Stimulated activated CD8-positive, alpha-beta memory T cell treated with anti-CD3 and anti-CD28 coated beads, Interleukin-4, amount 100 ng/mL, for 1 hour (primary cell): ENCODE results near the gene IQGAP3.
"Not testable (repeated sequence)": the region's sequence is repeated elsewhere in the genome, so short reads cannot be mapped to it uniquely, and the experiment has no call there.

Source experiments
- DNase-seq, 2 donors: peaks; one replicate each; pipeline ENCODE4 v3.0.0-alpha.2; 2020; ENCODE audit warnings: low read depth in 2 of 2, low spot score in 1 of 2

The IQGAP3 gene

DNA sequence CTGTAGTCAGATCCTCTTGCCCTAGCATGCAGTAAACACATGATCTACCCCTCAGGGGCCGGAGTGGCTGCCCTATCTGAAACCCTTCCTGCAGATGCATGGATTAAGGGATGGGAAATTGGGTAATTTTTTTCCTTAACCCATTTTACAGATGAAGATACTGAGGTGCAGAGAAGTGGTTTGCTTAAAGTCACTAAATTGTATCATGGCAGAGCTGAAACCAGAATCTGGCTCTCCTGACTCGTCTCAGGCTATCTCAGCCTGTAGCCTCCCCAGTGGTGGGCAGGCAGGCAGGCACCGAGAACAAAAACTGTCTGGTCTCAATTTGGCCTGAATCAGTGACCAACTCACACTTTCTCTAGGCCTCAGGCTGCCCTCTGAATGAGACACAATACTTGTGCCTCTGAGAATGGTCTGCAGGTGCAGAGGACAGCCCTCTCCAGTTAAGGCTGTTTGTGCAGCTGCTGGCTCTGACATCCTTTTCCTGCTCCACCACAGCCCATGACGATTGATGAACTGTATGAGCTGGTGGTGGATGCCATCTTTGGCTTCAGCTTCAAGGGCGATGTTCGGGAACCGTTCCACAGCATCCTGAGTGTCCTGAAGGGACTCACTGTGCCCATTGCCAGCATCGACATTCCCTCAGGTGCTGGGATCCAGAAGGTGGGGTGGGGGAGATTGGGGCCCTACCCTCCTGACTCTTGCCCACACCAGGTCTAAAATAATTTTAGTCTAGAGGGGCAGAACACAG, 20.7 kb upstream of the IQGAP3 start:
- DNase-seq, result no peak

DNA sequence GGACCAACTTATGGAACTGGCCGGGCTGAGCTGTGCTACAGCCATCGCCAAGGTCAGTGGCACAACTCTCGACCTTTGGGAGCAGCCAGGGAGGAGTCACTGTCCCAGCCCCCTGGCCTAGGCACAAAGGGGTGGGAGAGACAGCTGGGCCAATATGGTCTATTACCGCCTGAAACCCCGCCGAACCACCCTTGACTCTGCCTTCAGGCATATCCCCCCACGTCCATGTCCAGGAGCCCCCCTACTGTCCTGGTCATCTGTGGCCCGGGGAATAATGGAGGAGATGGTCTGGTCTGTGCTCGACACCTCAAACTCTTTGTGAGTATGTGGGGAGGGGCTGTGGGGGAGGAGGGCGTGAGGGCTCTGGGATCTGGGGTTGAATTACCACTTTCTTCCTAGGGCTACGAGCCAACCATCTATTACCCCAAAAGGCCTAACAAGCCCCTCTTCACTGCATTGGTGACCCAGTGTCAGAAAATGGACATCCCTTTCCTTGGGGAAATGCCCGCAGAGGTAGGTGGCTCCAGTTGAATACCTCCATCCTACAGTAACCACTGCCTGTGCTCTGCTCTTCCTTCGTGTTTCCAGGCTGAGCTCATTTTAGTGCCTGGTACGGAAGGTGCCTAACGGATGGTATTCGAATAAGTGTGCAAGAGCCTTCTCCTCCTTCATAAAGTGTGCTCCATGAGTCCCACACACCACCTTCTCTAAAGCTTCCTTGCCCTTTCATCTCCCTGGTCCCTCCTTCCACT, 20.0 kb upstream of the IQGAP3 start:
- DNase-seq, result no peak

DNA sequence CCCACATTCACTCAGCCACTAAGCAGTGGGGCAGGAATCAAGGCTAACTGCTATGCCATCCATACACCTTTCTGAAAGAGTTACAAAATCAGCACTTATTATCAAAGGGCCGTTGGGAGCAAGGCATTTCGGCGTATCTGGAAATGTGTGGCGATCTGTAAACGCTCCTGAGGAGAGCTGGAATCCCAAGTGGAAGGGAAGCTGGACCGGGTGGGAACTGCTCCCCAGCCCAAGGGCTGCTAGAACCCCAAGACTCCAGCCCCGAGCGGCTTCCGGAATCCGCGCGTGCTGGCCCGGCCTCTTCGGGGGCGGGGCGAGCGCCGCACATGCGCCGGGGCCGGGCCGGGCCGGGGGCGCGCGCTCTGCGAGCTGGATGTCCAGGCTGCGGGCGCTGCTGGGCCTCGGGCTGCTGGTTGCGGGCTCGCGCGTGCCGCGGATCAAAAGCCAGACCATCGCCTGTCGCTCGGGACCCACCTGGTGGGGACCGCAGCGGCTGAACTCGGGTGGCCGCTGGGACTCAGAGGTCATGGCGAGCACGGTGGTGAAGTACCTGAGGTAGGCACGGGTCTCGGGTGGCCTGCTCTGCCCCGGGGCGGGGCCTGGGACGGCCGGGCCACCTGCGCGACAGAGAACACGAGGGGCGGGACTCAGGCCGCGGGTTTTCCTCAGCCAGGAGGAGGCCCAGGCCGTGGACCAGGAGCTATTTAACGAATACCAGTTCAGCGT, 19.2 kb upstream of the IQGAP3 start, which contains the start of gene NAXE:
Gene NAXE (plus strand): TSS at position 345 of the 726 bp plus-strand sequence. CDS start 29 bp downstream, at position 374.
- DNase-seq, result peak in 1 of 2 donors; percentile 43

DNA sequence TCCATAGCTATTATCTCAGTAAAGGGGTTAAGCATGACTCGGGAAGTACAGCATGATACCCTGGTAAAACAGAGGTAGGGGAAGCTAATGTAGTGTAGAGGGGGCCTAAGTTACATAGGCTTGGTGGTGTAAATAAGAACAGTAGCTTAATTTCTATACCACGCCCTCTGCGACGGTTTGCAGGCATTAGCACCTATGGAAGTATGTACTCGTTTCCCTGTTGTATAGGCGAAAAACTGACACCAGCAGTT, 18.7 kb upstream of the IQGAP3 start:
- no peak for DNase-seq

DNA sequence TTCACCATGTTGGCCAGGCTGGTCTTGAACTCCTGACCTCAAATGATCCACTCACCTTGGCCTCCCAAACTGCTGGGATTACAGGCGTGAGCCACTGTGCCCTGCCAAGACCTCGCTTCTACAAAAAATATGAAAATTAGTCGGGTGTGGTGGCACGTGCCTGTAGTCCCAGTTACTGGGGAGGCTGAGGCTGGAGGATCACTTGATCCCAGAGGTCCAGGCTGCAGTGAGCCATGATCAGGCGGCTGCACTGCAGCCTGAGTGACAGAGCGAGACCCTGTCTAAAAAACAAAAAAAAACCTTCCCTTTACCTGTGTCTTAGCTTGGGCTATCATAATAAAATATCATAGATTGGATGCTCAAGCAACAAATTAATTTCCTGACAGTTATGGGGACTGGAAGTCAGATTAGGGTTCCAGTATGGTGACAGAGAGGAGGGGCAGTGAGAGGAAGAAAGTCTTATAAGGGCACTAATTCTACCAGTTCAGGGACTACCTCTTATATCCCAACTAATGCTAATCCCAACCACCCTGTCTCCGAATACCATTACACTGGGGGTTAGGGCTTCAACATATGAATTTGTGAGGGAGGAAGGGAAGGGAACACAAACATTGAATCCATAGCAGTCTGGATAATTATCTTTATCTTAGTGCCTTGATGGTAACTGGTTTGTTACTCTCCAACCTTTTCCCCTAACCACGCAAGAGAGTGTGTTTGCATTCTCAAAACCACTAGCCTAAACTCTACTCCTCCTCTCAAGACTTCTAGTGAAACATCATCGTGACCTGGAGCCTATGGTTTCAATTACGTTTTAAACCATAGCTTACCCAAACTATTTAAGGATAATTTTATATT, 18.2 kb upstream of the IQGAP3 start:
- no peak for DNase-seq

DNA sequence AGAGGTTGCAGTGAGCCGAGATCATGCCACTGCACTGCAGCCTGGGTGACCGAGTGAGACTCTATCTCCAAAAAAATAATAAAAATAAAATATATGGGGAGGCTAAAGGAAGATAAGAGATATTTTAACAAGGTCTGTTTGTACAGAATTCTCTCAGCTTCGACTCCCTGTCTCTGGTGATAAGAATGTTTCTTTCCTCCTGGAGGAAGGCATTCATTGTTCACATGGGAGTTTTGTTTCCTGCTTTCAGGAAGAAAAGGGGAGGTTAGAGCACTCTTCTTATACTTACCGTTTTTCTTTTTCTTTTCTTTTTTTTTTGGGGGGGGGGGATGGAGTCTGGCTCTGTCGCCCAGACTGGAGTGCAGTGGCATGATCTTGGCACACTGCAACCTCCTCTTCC, 17.2 kb upstream of the IQGAP3 start:
- DNase-seq, result no peak

DNA sequence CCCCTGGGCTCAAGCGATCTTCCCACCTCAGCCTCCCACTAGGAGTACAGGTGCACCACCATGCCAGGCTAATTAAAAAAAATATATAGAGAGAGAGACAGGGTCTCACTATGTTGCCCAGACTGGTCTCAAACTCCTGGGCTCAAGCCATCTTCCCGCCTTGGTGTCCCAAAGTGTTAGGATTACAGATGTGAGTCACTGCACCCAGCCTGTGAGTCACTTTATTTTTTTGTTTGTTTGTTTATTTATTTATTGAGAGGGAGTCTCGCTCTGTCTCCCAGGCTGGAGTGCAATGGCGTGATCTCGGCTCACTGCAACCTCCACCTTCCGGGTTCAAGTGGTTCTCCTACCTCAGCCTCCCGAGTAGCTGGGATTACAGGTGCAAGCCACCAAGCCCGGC, 15.6 kb upstream of the IQGAP3 start:
- not testable (repeated sequence) for DNase-seq

DNA sequence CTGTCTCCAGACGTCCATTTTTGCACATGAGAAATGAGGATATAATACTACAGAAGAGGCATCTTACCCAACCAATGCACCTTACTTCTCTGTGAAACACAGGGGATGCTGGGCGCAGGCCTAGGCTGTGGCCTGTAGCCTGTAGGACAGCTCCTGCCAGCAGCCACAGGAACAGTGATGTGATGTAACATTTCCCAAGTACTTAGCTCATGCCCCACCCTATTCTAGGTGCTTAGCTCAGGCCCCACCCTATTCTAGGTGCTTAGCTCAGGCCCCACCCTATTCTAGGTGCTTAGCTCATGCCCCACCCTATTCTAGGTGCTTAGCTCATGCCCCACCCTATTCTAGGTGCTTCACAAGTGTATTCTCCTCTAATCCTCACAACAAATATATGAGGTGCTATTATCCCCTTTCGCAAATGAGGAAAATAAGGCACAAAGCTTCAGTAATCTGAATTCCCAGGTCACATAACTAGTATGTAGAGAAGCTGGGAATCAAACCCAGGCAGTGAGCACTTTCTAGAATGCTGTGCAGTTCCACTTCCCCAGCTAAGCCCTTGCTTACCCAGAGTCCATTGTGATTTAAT, 14.6 kb upstream of the IQGAP3 start:
- DNase-seq, result no peak

DNA sequence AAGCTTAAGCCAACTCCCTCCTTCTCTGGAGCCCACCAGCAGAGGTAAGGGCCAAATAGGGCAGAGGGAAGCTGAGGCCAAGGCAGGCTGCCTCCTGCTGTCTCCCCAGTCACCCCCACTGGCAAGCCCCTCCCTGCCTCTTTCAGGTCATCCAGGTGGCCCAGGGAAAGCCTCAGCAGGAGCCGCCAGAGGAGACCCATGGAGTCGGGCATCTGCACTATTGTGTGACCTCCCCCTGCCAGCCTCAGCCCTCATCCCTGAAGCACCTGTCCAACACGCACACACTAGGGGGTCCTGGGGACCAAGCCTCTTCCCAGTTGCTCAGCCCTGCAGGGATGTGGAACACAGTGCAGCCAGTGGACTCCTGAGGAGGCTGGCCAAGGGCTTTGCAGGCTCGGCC, 14.0 kb upstream of the IQGAP3 start:
- no peak for DNase-seq

DNA sequence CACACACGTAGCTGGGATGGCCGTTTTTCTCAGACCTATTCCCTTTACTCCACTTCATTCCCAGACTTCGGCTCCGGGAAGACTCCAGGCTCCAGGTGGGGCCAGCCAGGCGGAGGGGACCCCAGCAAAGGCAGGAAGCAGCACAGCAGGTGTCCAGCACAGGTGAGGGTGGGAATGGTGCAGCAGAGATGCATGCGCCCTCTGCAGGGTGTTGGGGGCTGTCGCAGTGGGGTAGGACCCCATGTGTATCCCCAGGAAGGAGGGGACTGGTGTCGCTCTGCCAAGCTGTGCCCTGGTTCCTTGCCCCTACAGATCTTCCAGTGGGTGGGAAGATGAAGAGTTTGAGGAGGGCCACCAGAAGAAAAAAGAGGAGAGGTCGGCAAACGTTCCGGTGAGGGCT, 12.4 kb upstream of the IQGAP3 start:
- DNase-seq, result no peak

DNA sequence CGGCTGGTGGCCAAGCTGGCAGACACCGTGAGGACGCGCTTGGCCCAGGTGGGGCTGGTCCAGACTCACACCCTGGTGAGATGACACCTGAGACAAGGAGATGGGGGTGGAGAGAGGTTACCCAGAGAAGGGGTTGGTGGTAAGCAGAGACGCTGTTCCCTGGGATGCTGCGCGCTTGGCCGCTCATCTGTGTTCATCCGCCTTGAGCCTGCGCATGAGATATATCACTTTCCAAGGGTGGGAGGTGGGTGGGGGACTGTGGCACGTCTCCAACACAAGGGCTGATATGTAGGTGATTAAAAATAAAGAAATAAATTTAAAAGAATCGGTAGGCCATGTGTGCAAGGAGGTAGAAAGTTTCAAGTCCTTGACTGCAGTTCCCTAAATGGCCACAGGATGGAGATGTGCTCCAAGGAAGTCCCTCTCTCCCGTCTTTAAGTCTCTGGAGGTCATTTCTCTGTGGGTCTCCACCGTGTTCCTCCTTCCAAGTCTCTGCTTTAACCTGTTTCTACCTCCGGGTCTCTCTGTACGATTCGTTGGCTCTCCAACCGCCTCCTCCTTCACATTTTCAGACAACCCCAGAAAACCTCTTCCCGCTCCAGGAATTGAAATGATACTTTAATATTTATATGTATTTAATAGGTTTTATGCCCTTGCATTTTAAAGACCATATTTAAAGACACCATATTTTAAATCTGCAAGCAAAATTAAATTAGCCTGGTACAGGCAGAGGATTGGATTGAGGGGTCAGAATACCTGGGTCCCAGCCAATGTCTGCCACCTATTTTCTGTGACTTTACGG, 11.7 kb upstream of the IQGAP3 start:
- peak; percentile 53 to 55 for DNase-seq

DNA sequence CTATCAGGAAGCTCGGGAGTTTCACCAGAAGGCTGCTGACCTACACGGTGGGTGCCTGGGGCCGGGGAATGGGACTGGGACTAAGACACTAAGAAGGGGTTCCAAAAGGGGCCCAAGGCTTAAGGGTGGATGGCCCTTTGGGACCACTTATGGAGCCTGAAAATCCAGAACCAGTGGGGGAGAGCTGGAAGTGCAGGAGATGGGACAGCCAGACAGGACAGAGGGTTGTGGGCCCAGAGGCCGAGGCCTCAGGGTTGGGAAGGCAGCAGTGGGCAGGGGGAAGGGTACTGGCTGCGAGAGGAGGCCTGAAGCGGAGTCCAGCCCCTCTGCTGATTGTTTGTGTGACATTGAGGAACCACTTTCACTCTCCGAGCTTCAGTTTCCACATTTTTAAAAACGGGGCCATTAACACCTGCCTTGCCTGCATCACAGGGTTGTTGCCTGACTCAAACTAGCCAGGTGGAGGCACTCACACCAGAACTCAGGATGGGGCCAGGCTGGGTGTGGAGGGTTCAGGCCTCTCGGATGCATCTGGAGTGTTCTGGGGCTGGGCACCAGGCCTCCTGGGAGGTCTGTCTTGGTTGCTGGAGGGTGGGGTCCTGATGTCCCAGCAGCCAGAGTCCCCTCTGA, 10.1 kb upstream of the IQGAP3 start:
- no peak for DNase-seq

DNA sequence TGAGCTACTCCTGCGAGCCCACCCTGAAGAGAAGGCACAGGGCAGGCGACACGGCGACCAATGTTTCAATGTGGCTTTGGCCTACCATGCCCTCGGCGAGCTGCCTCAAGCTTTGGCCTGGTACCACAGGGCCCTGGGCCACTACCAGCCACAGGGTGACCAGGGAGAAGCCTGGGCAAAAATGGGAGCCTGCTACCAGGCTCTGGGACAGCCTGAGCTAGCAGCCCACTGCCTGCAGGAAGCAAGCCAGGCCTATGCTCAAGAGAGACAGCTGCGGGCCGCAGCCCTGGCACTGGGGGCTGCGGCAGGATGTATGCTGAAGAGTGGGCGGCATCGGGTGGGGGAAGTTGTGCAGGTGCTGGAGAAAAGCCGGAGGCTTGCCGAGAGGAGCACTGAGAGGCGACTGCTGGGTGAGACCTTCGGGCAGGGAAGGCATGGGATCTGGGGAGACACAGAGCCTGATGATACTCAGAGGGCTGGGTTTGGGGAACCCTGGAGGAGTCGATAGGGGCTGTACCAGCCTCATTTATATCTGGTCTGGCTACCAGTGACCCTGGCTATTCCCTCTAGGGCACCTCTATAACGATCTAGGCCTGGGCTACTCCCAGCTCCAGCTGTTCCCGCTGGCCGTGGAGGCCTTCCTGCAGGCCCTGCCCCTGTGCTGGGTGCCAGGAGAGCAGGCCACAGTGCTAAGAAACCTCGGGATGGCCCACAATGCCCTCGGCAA, 9.5 kb upstream of the IQGAP3 start:
- DNase-seq, result peak in 1 of 2 donors; percentile 17

DNA sequence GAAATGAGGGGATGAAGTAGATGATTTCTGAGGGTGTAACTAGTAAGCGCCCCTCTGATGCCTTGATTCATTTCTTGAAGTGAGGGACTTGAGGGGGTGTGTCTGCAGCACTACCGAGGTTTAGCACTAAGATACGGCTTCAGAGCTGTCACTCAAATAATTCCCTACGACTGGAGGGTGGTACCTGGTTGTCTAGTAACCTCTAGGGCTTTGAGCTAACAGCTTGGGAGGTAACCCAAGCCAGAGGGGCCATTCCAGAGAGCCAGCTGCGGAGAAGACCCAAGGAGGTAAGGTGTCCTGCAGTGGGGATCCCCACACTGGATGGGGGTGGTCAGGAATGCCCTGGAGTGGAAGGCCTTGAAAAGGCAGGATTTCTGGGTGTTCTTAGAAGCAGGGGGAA, 7.1 kb upstream of the IQGAP3 start, which contains the start of gene TTC24:
Gene TTC24 (plus strand): TSS at position 252 of the 400 bp plus-strand sequence. CDS start 1,642 bp downstream, outside the sequence.
- no peak for DNase-seq

DNA sequence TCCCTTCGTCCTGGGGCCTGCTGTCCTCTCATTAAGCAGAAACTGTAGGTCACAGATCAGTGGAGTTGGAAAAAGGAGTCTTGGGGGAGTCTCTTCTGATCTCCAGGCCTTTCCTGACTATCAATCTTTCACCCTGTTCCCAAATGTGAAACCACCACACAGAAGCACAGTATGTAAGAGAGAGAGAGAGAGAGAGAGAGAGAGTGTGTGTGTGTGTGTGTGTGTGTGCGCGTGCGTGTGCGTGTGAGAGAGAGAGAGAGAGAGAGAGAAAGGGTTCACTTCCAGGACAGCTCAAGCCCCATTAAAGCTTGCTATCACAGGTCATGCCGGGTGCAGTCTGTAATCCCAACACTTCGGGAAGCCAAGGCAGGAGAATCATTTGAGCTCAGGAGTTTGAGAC, 5.7 kb upstream of the IQGAP3 start:
- no peak for DNase-seq

DNA sequence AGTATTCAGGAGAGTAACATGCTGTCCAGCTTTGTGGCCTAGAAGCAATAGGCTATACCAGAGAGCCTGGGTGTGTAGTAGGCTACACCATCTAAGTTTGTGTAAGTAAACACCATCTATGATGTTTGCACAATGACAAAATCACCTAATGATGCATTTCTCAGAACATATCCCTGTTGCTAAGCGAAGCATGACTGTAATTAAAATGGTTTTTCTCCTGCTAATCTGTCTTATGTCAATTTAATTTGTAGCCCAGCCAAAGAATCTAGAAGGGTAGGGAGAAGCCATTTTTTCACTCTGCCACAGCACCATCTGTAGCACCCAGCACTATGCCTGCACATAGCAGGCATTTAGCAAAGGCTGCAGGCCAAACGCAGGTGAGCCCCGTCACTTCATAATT, 5.2 kb upstream of the IQGAP3 start:
- DNase-seq, result no peak

DNA sequence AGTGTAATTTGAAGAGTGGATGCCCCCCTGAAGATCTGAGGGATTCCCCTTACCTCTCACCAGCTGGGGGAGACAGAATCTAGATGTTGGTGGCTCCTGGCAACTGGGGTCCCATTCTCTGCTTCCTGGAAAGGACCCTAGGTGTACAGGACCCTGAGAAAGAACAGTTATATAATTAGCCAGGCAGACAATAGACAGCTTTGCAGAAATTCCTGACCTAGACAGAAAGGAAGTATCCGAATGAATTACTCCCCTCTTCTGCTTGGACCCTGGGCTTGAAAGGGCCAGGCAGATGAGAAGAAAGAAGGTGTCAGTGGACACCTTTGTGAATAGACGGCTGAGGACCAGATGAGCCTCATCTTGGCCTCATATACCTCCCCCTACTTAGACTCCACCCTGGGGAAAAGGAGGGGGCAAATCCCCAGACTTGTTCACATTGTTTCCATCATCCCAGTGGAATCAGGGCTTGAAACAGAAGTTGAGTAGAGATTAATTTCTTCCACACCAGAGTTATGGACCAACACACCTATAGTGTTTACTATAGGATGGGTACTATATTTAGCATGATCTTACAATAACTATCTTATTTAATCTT, 1.8 kb upstream of the IQGAP3 start:
- no peak for DNase-seq

DNA sequence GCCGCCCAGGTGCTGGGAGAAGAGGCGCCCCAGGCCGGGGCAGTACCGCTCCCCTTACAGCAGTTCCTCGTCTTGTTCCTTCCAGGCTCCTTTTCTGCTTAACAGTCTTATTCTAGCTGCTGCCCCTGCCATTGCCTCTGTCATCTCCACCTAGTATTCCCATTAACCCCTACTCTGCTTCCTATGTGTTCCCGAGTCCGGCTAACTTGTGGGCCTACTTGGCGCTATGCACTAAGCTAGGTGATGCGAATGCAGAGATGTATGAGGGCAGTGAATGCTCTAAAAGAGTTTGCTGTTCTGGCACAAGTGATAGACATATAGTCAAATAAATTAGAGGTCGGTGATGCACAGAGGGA, 276 bp upstream of the IQGAP3 start:
- DNase-seq, result no peak
